ENCODE results near the gene PRM3.

The PRM3 gene

GRCh38 chr16:11280616-11281522, 7.4 kb upstream of the PRM3 start, which contains the start of gene PRM1:
Gene PRM1 (minus strand): TSS chr16:11281330. CDS start chr16:11281238, 92 bp downstream.
- DNase-seq: no peak

DNA sequence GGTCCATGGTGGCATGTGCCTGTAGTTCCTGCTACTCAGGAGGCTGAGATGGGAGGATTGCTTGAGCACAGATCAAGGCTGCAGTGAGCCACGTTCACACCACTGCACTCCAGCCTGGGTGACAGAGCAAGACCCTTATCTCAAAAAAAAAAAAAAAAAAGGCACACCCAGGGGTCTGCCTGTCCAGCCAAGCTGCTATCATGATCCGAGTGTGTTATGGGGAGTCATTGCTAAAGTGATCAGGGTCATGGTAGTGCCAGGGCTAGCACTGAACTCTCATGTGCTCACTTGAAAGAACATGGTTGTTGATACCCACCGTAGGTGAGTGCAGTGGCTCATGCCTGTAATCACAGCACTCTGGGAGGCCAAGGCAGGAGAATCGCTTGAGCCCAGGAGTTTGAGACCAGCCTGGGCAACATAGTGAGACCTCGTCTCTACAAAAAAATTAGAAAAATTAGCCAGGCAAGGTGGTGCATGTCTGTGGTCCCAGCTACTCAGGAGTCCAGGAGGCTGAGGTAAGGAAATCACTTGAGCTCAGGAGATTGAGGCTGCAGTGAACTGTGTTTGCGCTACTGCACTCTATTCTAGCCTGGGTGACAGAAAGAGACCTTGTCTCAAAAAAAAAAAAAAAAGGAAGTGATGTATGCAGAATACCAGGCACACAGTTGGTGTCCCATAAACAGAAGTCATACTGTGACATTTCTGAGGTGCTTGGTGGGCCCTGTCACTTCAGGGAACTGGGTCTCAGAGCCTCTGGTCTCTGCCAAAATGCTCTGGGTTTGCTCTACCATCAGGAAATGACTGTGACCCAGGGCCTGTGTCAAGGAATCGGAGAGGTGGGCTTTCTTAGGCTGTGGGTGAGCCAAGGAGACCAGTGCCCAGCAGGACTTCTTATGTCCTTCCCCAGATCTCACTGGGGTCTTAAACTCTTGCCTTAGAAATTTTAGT, 5.5 kb upstream of the PRM3 start:
- no peak for DNase-seq

DNA sequence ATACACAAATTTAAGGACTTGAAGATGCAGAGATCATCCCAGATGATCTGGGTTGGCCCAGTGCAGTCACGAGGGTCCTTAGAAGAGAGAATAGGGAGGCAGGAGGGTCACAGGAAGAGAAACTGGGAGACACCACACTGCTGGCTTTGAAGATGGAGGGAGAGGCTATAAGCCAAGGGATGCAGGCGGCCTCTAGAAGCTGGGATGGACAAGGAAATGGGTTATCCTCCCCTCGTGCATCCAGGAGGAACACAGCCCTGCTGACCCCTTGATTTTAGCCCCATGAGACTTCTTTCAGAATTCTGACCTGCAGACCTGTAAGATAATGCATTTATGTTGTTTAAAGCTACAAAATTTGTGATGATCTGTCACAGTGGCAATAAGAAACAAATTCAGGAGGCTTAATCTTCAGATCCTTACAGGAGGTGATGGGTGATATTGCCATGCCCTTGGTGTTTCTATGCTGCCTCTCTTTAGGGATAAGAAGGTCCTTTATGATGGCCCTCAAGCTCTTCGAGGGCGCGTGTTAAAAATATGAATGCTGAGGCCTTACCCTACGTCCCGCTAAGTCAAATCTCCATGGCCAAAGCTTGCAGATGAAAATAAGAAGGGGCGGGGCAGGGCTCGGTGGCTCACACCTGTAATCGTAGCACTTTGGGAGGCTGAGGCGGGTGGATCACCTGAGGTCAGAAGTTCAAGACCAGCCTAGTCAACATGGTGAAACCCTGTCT, 4.3 kb upstream of the PRM3 start:
- DNase-seq: no peak

DNA sequence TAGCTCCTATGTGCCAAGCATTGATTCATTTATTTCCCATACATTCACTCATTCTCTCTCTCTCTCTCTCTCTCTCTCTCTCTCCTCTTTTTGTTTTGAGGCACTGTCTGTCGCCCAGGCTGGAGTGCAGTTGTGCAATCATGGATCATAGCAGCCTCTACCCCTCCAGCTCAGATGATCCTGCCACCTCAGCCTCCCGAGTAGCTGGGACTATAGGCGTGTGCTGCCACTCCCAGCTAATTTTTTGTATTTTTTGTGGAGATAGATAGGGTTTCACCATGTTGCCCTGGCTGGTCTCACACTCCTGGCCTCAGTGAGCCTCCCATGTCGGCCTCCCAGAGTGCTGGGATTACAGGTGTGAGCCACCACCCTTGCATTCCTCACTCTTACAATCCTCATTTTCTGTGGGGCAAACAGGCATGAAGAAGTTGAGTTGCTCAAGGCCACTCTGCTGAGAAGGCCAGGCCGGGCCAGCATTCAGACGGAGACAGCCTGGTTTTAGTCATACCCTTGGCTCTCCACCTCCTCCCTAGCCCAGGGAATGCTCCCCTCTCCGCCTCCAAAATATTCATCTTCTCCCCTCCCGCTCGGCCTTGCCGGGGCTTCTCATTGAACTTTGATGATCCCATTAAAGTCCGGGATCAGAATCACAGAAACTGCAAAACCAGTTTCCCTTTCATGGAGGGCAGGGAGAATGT, 3.6 kb upstream of the PRM3 start:
- DNase-seq: no peak

DNA sequence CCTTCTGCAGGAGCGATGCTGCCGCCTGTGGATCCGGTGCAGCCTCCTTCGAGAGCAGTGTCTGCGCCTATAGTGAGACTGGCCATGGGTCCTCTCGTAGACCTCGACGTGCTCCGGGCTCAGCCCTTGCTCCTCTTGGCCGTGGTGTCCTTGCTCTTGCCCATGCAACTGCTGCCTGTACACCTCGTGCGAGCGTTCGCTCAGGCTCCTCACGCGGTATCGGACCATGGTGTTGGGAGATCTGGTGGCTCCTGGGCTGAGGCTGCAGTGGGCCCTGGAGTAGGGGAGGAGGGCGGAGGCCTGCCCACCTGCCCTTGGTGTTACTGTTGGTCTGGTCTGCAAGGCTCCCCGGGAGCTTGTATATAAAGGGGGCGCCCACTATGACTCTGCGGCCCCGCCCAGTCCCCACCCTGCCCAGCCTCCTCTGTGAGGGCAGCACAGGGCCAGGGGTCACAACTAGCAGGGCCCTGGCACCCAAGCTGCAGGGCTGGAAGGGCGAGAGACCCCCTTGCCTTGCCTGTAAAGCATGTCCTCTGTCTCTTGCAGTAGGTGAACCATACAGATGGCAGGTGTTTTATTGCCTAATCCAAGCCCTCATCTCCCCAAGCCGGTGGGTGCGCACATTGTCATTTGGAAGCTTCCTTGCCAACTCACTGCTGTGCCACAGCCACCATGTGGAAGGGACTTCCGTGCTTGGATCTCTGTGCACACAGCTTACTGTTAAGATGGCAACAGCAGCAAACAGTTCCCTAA, 2.9 kb upstream of the PRM3 start, which contains the start of gene PRM2:
TSS of gene PRM2 (minus strand) at position 338 of the 753 bp plus-strand sequence. CDS start at position 228, 110 bp downstream.
- DNase-seq: no peak

GRCh38 chr16:11274964-11275363, 1.5 kb upstream of the PRM3 start:
- no peak for DNase-seq

DNA sequence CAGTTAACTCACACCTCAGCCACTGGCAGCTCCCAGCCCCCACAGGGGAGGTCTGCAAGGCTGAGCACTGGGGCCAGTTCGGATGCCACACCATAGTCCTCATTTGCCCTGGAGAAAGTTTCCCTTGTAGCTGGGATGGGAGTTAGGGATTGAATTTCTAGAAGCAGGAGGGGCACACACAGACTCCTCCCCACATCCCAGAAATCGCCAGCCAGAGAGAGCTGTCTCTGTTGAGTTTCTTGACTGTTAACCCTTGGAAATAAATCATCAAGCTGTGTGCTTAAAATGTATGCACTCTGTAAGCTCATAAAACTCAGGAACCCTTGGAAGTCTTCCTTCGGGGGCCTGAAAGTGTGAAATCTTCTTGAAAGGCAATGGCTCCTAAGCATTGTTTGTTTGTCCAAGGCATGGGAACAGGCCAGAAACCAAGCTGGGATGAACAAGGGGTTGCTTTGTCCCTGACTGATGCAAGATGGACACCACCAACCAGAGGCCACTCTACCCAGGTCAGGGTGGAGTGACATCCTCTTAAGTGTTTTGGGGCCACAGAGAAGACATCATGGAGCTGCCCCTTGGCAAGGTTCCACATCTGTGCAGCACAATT, 394 bp upstream of the PRM3 start:
- DNase-seq: no peak

GRCh38 chr16:11272484-11272883, 945 bp downstream of the PRM3 start:
- no peak for DNase-seq

DNA sequence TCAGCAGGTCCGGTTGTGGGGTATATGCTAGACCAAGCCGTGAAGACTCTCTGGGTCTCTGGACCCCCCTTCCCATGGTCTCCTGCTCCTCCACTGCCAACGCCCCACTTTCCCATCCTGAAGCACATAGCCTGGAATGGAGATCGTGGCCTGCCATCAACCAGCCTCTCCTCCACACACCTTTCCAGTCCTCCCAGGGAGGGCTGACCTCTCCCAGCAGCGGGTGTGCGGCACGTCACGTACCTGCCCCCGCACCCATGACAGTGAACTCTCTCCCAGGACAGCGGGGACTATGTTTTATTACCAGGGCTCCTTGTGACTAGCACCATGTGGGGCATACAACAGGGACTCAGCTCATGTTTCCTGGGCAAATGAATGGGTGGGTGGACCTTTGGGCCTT, 1.8 kb downstream of the PRM3 start:
- DNase-seq: no peak

- no peak for DNase-seq
Observed at GRCh38 chr16:11270602-11271162, 2.7 kb downstream of the PRM3 start.

GRCh38 chr16:11268921-11269375, 4.5 kb downstream of the PRM3 start, which contains the start of gene TNP2:
Gene TNP2 (minus strand): TSS chr16:11269325. CDS start chr16:11269262, 63 bp downstream.
- DNase-seq: no peak

- no peak for DNase-seq
Observed at GRCh38 chr16:11265124-11265523, 8.3 kb downstream of the PRM3 start.

DNA sequence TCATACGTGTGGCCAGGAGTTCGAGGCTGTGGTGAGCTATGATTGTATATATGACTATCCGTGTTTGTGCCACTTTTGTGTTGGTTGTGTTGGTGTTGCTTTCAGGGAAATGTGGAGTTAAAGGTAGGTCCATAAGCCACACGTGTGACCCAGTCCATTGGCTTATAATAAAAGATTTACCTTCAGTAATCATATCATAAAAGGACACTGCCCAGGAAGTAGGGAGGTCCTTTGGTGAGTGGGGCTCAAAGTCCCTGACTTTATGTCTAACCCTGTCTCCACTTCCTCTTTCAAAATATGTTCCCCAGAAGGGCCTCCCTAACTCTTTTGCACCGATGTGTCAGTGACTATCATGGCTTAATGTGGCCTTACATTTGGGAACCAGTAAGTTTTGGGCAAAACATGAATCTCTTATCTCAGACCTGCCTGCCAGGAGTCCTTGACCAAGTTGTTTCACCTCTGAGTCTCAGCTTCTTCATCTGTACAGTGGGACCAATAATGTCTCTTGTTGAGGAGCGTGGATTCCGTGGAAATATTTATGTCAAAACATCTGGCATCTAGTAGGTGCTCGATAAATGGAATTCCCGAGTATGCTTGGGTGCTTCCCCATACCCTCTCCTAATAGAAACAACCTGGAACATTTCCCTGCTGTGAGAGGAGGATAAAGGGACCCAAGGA, 9.1 kb downstream of the PRM3 start:
- DNase-seq: no peak

- peak in 1 of 2 donors; percentile 51 for DNase-seq
Observed at GRCh38 chr16:11263737-11264136, 9.7 kb downstream of the PRM3 start.

DNA sequence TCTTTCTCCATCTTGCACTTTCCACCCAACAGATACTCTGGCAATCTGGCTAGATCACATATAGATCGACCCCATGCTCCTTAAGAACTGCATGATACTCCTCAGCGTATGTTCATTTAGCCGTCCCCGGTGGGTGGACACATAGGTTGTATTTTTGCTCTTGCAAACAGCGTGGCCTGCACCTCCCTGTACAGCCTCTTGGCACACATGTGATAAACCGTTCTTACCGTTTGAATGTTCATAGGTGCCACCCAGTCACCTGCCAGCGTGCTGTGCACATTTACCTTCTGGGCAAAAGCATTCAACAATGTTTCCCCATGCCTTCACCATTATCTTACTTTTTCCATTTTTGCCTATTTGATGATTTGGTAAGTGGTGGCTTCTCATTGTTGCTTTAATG, 10.5 kb downstream of the PRM3 start:
- DNase-seq: no peak

DNA sequence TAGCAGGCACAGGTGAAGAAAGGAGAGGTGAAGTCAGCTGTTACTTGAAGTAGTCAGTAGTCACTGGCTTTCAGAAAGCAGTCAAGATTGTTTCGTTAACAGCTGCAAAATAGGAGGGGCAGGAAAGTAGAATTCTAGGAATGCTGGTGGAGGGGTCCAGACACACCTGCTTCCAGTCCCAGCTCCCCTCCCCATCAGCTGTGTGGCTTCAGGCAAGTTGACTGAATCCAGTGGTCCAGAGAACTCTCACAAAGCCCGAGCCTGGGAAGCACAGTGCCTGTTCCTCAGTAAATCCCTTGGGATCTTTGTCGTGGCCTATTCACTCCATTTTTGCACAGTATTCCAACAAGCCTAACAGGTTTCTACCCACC, 12.8 kb downstream of the PRM3 start:
- no peak for DNase-seq

- DNase-seq: no peak
Observed at GRCh38 chr16:11259655-11260595, 13.5 kb downstream of the PRM3 start.

Measured in activated CD4-positive, alpha-beta T cell treated with anti-CD3 and anti-CD28 coated beads for 4 hours (primary cell).